Lower lobe of right lung (tissue), 2 donors: ENCODE results near the gene PGLYRP3. TPM values are rescaled to one million over a fixed set of nuclear protein-coding genes. Genes with fewer than 3 reads are reported as not detected.

ENCODE experiments used
- ATAC-seq, 2 donors: fragments of 200-7000 bp; cut with Tn5 transposase; one replicate each; pipeline ENCODE4 v1.9.1; 2020 to 2022; ENCODE audit warnings: mild to moderate bottlenecking in 2 of 2, moderate library complexity in 2 of 2
- DNase-seq: peaks from one replicate; pipeline ENCODE4 v3.0.0-alpha.2; 2020
- H3K27ac ChIP-seq: fragments of 200-600 bp; one replicate; pipeline ENCODE4 v1.8.0; 2022
- H3K27me3 ChIP-seq: fragments of 200-600 bp; one replicate; pipeline ENCODE4 v1.8.0; 2022; ENCODE audit warnings: low read depth
- H3K36me3 ChIP-seq: fragments of 200-600 bp; one replicate; pipeline ENCODE4 v1.8.0; 2022; ENCODE audit warnings: mild to moderate bottlenecking
- H3K4me1 ChIP-seq: fragments of 200-600 bp; one replicate; pipeline ENCODE4 v1.8.0; 2022
- H3K4me3 ChIP-seq: fragments of 200-600 bp; one replicate; pipeline ENCODE4 v1.8.0; 2022; ENCODE audit warnings: mild to moderate bottlenecking
- H3K9me3 ChIP-seq: fragments of 200-600 bp; one replicate; pipeline ENCODE4 v1.8.0; 2022
- CTCF ChIP-seq: fragments of 200-600 bp; IDR thresholded peaks from one replicate; pipeline ENCODE4 v1.8.0; 2022; ENCODE audit warnings: antibody characterized with exemption, mild to moderate bottlenecking
- intact Hi-C: fragments of 100-400 bp; cut with DNase I; formaldehyde crosslinking; loops from one replicate; pipeline ENCODE4 v1.11.0; 2022
- total RNA-seq: library from RNA; stranded (reverse); fragmentation: NEBNext Ultra II Directional; extraction: Animal tissue kit (Norgen Biotek cat#: 25700); gene quantifications from one replicate; pipeline ENCODE4 v1.2.1, GENCODE V29; 2021
- donor health status: DM: no; HTN: yes; CAD: no; lungs with severe emphysema.

Gene PGLYRP3
- total RNA-seq, 1 donor from 2014 or later = not detected

GRCh38 chr1:153345187-153346076 is 32.7 kb upstream of the PGLYRP3 start:
- Histone ChIP-seq H3K27ac (no peak overlapping the region), H3K9me3 (no peaks in the 10 kb centered on the region), H3K4me1 (peaks cover 23% of the 10 kb centered on the region), H3K27me3 (peaks cover 26% of the 10 kb centered on the region), H3K36me3 (no peaks in the 10 kb centered on the region), H3K4me3 (no peak overlapping the region)
- DNase-seq (no peak), ATAC-seq (peak in 1 of 2 donors; percentile 5)
- no peak for TF ChIP-seq CTCF
- intact Hi-C loops = no loop called here

- DNase-seq = no peak
- intact Hi-C loops = no loop called here
- Histone ChIP-seq H3K27ac (no peak overlapping the region), H3K4me3 (no peak overlapping the region), H3K4me1 (peaks cover 23% of the 10 kb centered on the region), H3K36me3 (no peaks in the 10 kb centered on the region), H3K27me3 (peaks cover 32% of the 10 kb centered on the region), H3K9me3 (no peaks in the 10 kb centered on the region)
- TF ChIP-seq CTCF = no peak
- peak; percentile 70 to 84 for ATAC-seq
These were observed 31.9 kb upstream of the PGLYRP3 start for GRCh38 chr1:153344718-153345025.

GRCh38 chr1:153343811-153344717 is 31.3 kb upstream of the PGLYRP3 start:
- peak in 1 of 2 donors; percentile 17 for ATAC-seq
- DNase-seq = no peak
- Histone ChIP-seq H3K27ac (no peak overlapping the region), H3K27me3 (peaks cover 30% of the 10 kb centered on the region), H3K4me1 (peaks cover 23% of the 10 kb centered on the region), H3K9me3 (no peaks in the 10 kb centered on the region), H3K36me3 (no peaks in the 10 kb centered on the region), H3K4me3 (no peak overlapping the region)
- intact Hi-C loops = no loop called here
- no peak for TF ChIP-seq CTCF

- ATAC-seq = no peak
- intact Hi-C loops = no loop called here
- H3K27me3 ChIP-seq = peaks cover 22% of the 10 kb centered on the region
- H3K9me3 ChIP-seq = no peaks in the 10 kb centered on the region
- no peak for DNase-seq
- peaks cover 23% of the 10 kb centered on the region for H3K4me1 ChIP-seq
- H3K4me3 ChIP-seq = no peak overlapping the region
- no peak overlapping the region for H3K27ac ChIP-seq
- H3K36me3 ChIP-seq = no peaks in the 10 kb centered on the region
- no peak for TF ChIP-seq CTCF
These were observed 30.4 kb upstream of the PGLYRP3 start for GRCh38 chr1:153343040-153343681.

- DNase-seq (no peak), ATAC-seq (no peak)
- Histone ChIP-seq H3K27me3 (peaks cover 22% of the 10 kb centered on the region), H3K27ac (no peak overlapping the region), H3K36me3 (no peaks in the 10 kb centered on the region), H3K4me1 (peaks cover 23% of the 10 kb centered on the region), H3K4me3 (no peak overlapping the region), H3K9me3 (no peaks in the 10 kb centered on the region)
- intact Hi-C loops = no loop called here
- no peak for TF ChIP-seq CTCF
These were observed 29.4 kb upstream of the PGLYRP3 start for GRCh38 chr1:153342178-153342577.
